HFFc6 (cell line): ENCODE data around the gene ZFYVE28. TPM values are rescaled to one million over a fixed set of nuclear protein-coding genes. Genes with fewer than 3 reads are reported as not detected.

Source experiments
- DNase-seq: peaks from one replicate; pipeline ENCODE4 v3.0.0-alpha.2; 2018
- H3K27ac Mint-ChIP-seq: 2 replicates; pipeline ENCODE4 v1.8.0; 2020; ENCODE audit warnings: mild to moderate bottlenecking, mixed read lengths
- H3K27me3 Mint-ChIP-seq: 2 replicates; pipeline ENCODE4 v1.8.0; 2021; ENCODE audit warnings: mild to moderate bottlenecking, moderate library complexity, mixed read lengths; ENCODE audit not compliant: insufficient read depth
- H3K36me3 Mint-ChIP-seq: 2 replicates; pipeline ENCODE4 v1.8.0; 2021; ENCODE audit warnings: low read depth, mixed read lengths
- H3K4me1 Mint-ChIP-seq: 2 replicates; pipeline ENCODE4 v1.8.0; 2020; ENCODE audit warnings: low read depth, mixed read lengths
- H3K4me3 Mint-ChIP-seq: 2 replicates; pipeline ENCODE4 v1.8.0; 2020; ENCODE audit warnings: mild to moderate bottlenecking, moderate library complexity, mixed read lengths
- H3K9me3 Mint-ChIP-seq: 2 replicates; pipeline ENCODE4 v1.8.0; 2020; ENCODE audit warnings: mild to moderate bottlenecking, mixed read lengths
- CTCF ChIP-seq: fragments of 200-600 bp; sonication (generic); IDR thresholded peaks from 2 replicates; pipeline ENCODE4 v1.5.0; 2021; ENCODE audit warnings: antibody characterized with exemption, mild to moderate bottlenecking
- total RNA-seq, 6 experiments: library from RNA; stranded (reverse); fragmentation: NEBNext Ultra II Directional; extraction: Animal tissue kit (Norgen Biotek cat#: 25700); gene quantifications; 2 replicates in 1 of 6; 3 replicates in 5 of 6; pipeline ENCODE4 v1.2.3, GENCODE V29; 2021

Gene ZFYVE28
- total RNA-seq, 6 experiments from 2014 or later, result 1.8 to 5.4 (median 2.2) TPM

GRCh38 chr4:2318476-2318875, 100.0 kb downstream of the ZFYVE28 start:
- no peak overlapping the region for H3K4me3 Mint-ChIP-seq
- peaks cover 8% of the 10 kb centered on the region for H3K9me3 Mint-ChIP-seq
- no peak overlapping the region for H3K27ac Mint-ChIP-seq
- DNase-seq, result no peak
- H3K27me3 Mint-ChIP-seq, result peaks cover 28% of the 10 kb centered on the region
- peaks cover 20% of the 10 kb centered on the region for H3K4me1 Mint-ChIP-seq
- peaks cover 14% of the 10 kb centered on the region for H3K36me3 Mint-ChIP-seq
- no peak for TF ChIP-seq CTCF

GRCh38 chr4:2313366-2313765, 105.1 kb downstream of the ZFYVE28 start:
- no peak for DNase-seq
- peaks cover 14% of the 10 kb centered on the region for H3K36me3 Mint-ChIP-seq
- no peak overlapping the region for H3K4me3 Mint-ChIP-seq
- no peak overlapping the region for H3K27ac Mint-ChIP-seq
- peaks cover 8% of the 10 kb centered on the region for H3K9me3 Mint-ChIP-seq
- H3K4me1 Mint-ChIP-seq, result no peaks in the 10 kb centered on the region
- TF ChIP-seq CTCF, result no peak
- peaks cover 31% of the 10 kb centered on the region for H3K27me3 Mint-ChIP-seq

- Mint-ChIP-seq H3K4me3 (no peak overlapping the region), H3K4me1 (no peaks in the 10 kb centered on the region), H3K36me3 (peaks cover 8% of the 10 kb centered on the region), H3K27me3 (peaks cover 14% of the 10 kb centered on the region), H3K27ac (no peak overlapping the region), H3K9me3 (peaks cover 7% of the 10 kb centered on the region)
- DNase-seq, result no peak
- no peak for TF ChIP-seq CTCF
Observed at GRCh38 chr4:2306773-2307410, 111.6 kb downstream of the ZFYVE28 start.

GRCh38 chr4:2305766-2306501, 112.5 kb downstream of the ZFYVE28 start:
- Mint-ChIP-seq H3K4me1 (no peaks in the 10 kb centered on the region), H3K27me3 (peaks cover 18% of the 10 kb centered on the region), H3K27ac (no peak overlapping the region), H3K9me3 (peaks cover 11% of the 10 kb centered on the region), H3K36me3 (peaks cover 8% of the 10 kb centered on the region), H3K4me3 (no peak overlapping the region)
- TF ChIP-seq CTCF, result no peak
- no peak for DNase-seq

GRCh38 chr4:2304877-2305561, 113.4 kb downstream of the ZFYVE28 start:
- Mint-ChIP-seq H3K27ac (no peak overlapping the region), H3K4me3 (no peak overlapping the region), H3K36me3 (peaks cover 8% of the 10 kb centered on the region), H3K27me3 (peaks cover 14% of the 10 kb centered on the region), H3K4me1 (no peaks in the 10 kb centered on the region), H3K9me3 (peaks cover 11% of the 10 kb centered on the region)
- no peak for TF ChIP-seq CTCF
- no peak for DNase-seq
